ENCODE measurements around the gene HSF2BP. TPM values are rescaled to one million over a fixed set of nuclear protein-coding genes. Genes with fewer than 3 reads are reported as not detected.
"Not testable (repeated sequence)": the region's sequence is repeated elsewhere in the genome, so short reads cannot be mapped to it uniquely, and the experiment has no call there.

HSF2BP gene
- total and polyA plus RNA-seq, 4 experiments from 2014 or later = 0.39 to 0.70 (median 0.67) TPM; not detected in 1

GRCh38 chr21:43599728-43600127, 59.6 kb downstream of the HSF2BP start:
- intact Hi-C loops (cut with micrococcal nuclease) = no loop called here
- Mint-ChIP-seq H3K9me3 (no peaks in the 10 kb centered on the region), H3K36me3 (no peaks in the 10 kb centered on the region), H3K27me3 (peaks cover 0 to 2% of the 10 kb centered on the region in 2 donors), H3K4me1 (peaks cover 0 to 7% (median 0%) of the 10 kb centered on the region in 4 donors), H3K27ac (no peak overlapping the region), H3K4me3 (no peak overlapping the region)
- ChIA-PET CTCF (ENCODE audit: partially characterized antibody) (no interaction called here), POLR2A (ENCODE audit: partially characterized antibody) (no interaction called here)
- no peaks in the 10 kb centered on the region for H3K9me3 ChIP-seq (ENCODE audit: control insufficient read depth in 1 of 2, low read length in 2 of 2)
- H3K27ac ChIP-seq (ENCODE audit: low read depth, low read length) = no peak overlapping the region
- no peaks in the 10 kb centered on the region for H3K4me1 ChIP-seq (ENCODE audit: insufficient read depth, low read length)
- H3K36me3 ChIP-seq (ENCODE audit: insufficient read depth, low read length) = no peaks in the 10 kb centered on the region
- no peak overlapping the region for H3K4me3 ChIP-seq (ENCODE audit: low read length in 2 of 2)
- no peaks in the 10 kb centered on the region for H3K27me3 ChIP-seq (ENCODE audit: insufficient read depth, low read length)
- no peak for DNase-seq

- H3K9me3 Mint-ChIP-seq = no peaks in the 10 kb centered on the region
- no peaks in the 10 kb centered on the region for H3K4me1 ChIP-seq (ENCODE audit: insufficient read depth, low read length)
- no peaks in the 10 kb centered on the region for H3K9me3 ChIP-seq (ENCODE audit: control insufficient read depth in 1 of 2, low read length in 2 of 2)
- POLR2A ChIA-PET (ENCODE audit: partially characterized antibody) = no interaction called here
- H3K4me3 ChIP-seq (ENCODE audit: low read length in 2 of 2) = no peak overlapping the region
- H3K27me3 ChIP-seq (ENCODE audit: insufficient read depth, low read length) = no peaks in the 10 kb centered on the region
- peaks cover 0 to 7% (median 0%) of the 10 kb centered on the region in 4 donors for H3K4me1 Mint-ChIP-seq
- DNase-seq = no peak
- CTCF ChIA-PET (ENCODE audit: partially characterized antibody) = no interaction called here
- no peak overlapping the region for H3K27ac Mint-ChIP-seq
- intact Hi-C loops (cut with micrococcal nuclease) = no loop called here
- H3K36me3 ChIP-seq (ENCODE audit: insufficient read depth, low read length) = no peaks in the 10 kb centered on the region
- no peak overlapping the region for H3K4me3 Mint-ChIP-seq
- H3K27ac ChIP-seq (ENCODE audit: low read depth, low read length) = no peak overlapping the region
- H3K27me3 Mint-ChIP-seq = peaks cover 0 to 2% of the 10 kb centered on the region in 2 donors
- no peaks in the 10 kb centered on the region for H3K36me3 Mint-ChIP-seq
Observed at GRCh38 chr21:43598416-43599120, 60.7 kb downstream of the HSF2BP start.

GRCh38 chr21:43597540-43598250, 61.6 kb downstream of the HSF2BP start:
- no peak for DNase-seq
- Histone ChIP-seq H3K27ac (ENCODE audit: low read depth, low read length) (no peak overlapping the region), H3K27me3 (ENCODE audit: insufficient read depth, low read length) (no peaks in the 10 kb centered on the region), H3K36me3 (ENCODE audit: insufficient read depth, low read length) (no peaks in the 10 kb centered on the region), H3K4me3 (ENCODE audit: low read length in 2 of 2) (no peak overlapping the region), H3K4me1 (ENCODE audit: insufficient read depth, low read length) (no peaks in the 10 kb centered on the region), H3K9me3 (ENCODE audit: control insufficient read depth in 1 of 2, low read length in 2 of 2) (no peaks in the 10 kb centered on the region)
- H3K9me3 Mint-ChIP-seq = no peaks in the 10 kb centered on the region
- peaks cover 0 to 7% (median 0%) of the 10 kb centered on the region in 4 donors for H3K4me1 Mint-ChIP-seq
- ChIA-PET POLR2A (ENCODE audit: partially characterized antibody) (no interaction called here), CTCF (ENCODE audit: partially characterized antibody) (no interaction called here)
- peaks cover 0 to 2% of the 10 kb centered on the region in 2 donors for H3K27me3 Mint-ChIP-seq
- no peak overlapping the region for H3K27ac Mint-ChIP-seq
- intact Hi-C loops (cut with micrococcal nuclease) = no loop called here
- H3K4me3 Mint-ChIP-seq = no peak overlapping the region
- H3K36me3 Mint-ChIP-seq = no peaks in the 10 kb centered on the region

GRCh38 chr21:43597052-43597451, 62.2 kb downstream of the HSF2BP start:
- H3K27ac ChIP-seq (ENCODE audit: low read depth, low read length) = no peak overlapping the region
- H3K27me3 ChIP-seq (ENCODE audit: insufficient read depth, low read length) = no peaks in the 10 kb centered on the region
- Mint-ChIP-seq H3K36me3 (no peaks in the 10 kb centered on the region), H3K4me3 (no peak overlapping the region), H3K27ac (no peak overlapping the region), H3K4me1 (peaks cover 0 to 3% (median 0%) of the 10 kb centered on the region in 4 donors), H3K27me3 (peaks cover 1 to 2% of the 10 kb centered on the region in 2 donors), H3K9me3 (no peaks in the 10 kb centered on the region)
- ChIA-PET POLR2A (ENCODE audit: partially characterized antibody) (no interaction called here), CTCF (ENCODE audit: partially characterized antibody) (no interaction called here)
- intact Hi-C loops (cut with micrococcal nuclease) = no loop called here
- no peaks in the 10 kb centered on the region for H3K36me3 ChIP-seq (ENCODE audit: insufficient read depth, low read length)
- no peaks in the 10 kb centered on the region for H3K4me1 ChIP-seq (ENCODE audit: insufficient read depth, low read length)
- DNase-seq = no peak
- no peaks in the 10 kb centered on the region for H3K9me3 ChIP-seq (ENCODE audit: control insufficient read depth in 1 of 2, low read length in 2 of 2)
- no peak overlapping the region for H3K4me3 ChIP-seq (ENCODE audit: low read length in 2 of 2)

- Mint-ChIP-seq H3K27ac (no peak overlapping the region), H3K9me3 (no peaks in the 10 kb centered on the region), H3K4me1 (no peaks in the 10 kb centered on the region), H3K4me3 (no peak overlapping the region), H3K27me3 (peaks cover 2% of the 10 kb centered on the region in 2 donors), H3K36me3 (no peaks in the 10 kb centered on the region)
- intact Hi-C loops (cut with micrococcal nuclease) = no loop called here
- H3K36me3 ChIP-seq (ENCODE audit: insufficient read depth, low read length) = no peaks in the 10 kb centered on the region
- H3K27ac ChIP-seq (ENCODE audit: low read depth, low read length) = no peak overlapping the region
- no peaks in the 10 kb centered on the region for H3K4me1 ChIP-seq (ENCODE audit: insufficient read depth, low read length)
- POLR2A ChIA-PET (ENCODE audit: partially characterized antibody) = no interaction called here
- no peak overlapping the region for H3K4me3 ChIP-seq (ENCODE audit: low read length in 2 of 2)
- DNase-seq = no peak
- no peaks in the 10 kb centered on the region for H3K27me3 ChIP-seq (ENCODE audit: insufficient read depth, low read length)
- CTCF ChIA-PET (ENCODE audit: partially characterized antibody) = no interaction called here
- no peaks in the 10 kb centered on the region for H3K9me3 ChIP-seq (ENCODE audit: control insufficient read depth in 1 of 2, low read length in 2 of 2)
Observed at GRCh38 chr21:43596616-43597015, 62.7 kb downstream of the HSF2BP start.

GRCh38 chr21:43595769-43596168, 63.5 kb downstream of the HSF2BP start:
- H3K4me1 ChIP-seq (ENCODE audit: insufficient read depth, low read length); H3K4me3 Mint-ChIP-seq; POLR2A ChIA-PET (ENCODE audit: partially characterized antibody); H3K9me3 ChIP-seq (ENCODE audit: control insufficient read depth in 1 of 2, low read length in 2 of 2); H3K27ac ChIP-seq (ENCODE audit: low read depth, low read length); H3K36me3 ChIP-seq (ENCODE audit: insufficient read depth, low read length); H3K4me1 Mint-ChIP-seq; H3K27ac Mint-ChIP-seq; H3K27me3 Mint-ChIP-seq; intact Hi-C loops (cut with micrococcal nuclease); H3K36me3 Mint-ChIP-seq; H3K4me3 ChIP-seq (ENCODE audit: low read length in 2 of 2); H3K9me3 Mint-ChIP-seq; H3K27me3 ChIP-seq (ENCODE audit: insufficient read depth, low read length); DNase-seq; CTCF ChIA-PET (ENCODE audit: partially characterized antibody): not testable (repeated sequence)

- no peaks in the 10 kb centered on the region for H3K9me3 ChIP-seq (ENCODE audit: control insufficient read depth in 1 of 2, low read length in 2 of 2)
- Mint-ChIP-seq H3K27ac (no peak overlapping the region), H3K4me1 (no peaks in the 10 kb centered on the region), H3K36me3 (no peaks in the 10 kb centered on the region), H3K4me3 (no peak overlapping the region), H3K9me3 (no peaks in the 10 kb centered on the region), H3K27me3 (peaks cover 2 to 5% of the 10 kb centered on the region in 2 donors)
- H3K4me1 ChIP-seq (ENCODE audit: insufficient read depth, low read length) = no peaks in the 10 kb centered on the region
- no peaks in the 10 kb centered on the region for H3K27me3 ChIP-seq (ENCODE audit: insufficient read depth, low read length)
- ChIA-PET CTCF (ENCODE audit: partially characterized antibody) (no interaction called here), POLR2A (ENCODE audit: partially characterized antibody) (no interaction called here)
- DNase-seq = no peak
- no peaks in the 10 kb centered on the region for H3K36me3 ChIP-seq (ENCODE audit: insufficient read depth, low read length)
- intact Hi-C loops (cut with micrococcal nuclease) = no loop called here
- no peak overlapping the region for H3K4me3 ChIP-seq (ENCODE audit: low read length in 2 of 2)
- H3K27ac ChIP-seq (ENCODE audit: low read depth, low read length) = no peak overlapping the region
Observed at GRCh38 chr21:43593078-43593477, 66.2 kb downstream of the HSF2BP start.
